Esophagus squamous epithelium (tissue), 5 donors: Measurements from ENCODE around the gene KCNK7. TPM values are rescaled to one million over a fixed set of nuclear protein-coding genes. Genes with fewer than 3 reads are reported as not detected.

Experiments used
- DNase-seq: peaks from one replicate; lab custom pipeline; 2025; lab: John Stamatoyannopoulos, UW
- H3K27ac ChIP-seq, 4 donors: fragments of 200-600 bp; sonication (generic); one replicate each; pipeline ENCODE4 v1.5.1; 2016 to 2019; ENCODE audit warnings: mild to moderate bottlenecking in 1 of 4
- H3K27me3 ChIP-seq, 4 donors: fragments of 200-600 bp; sonication (generic); 1 replicate in 3 of 4; 2 replicates in 1 of 4; pipeline versions ENCODE4 v1.5.1 to v1.6.0; 2017 to 2021; ENCODE audit warnings: antibody characterized with exemption in 1 of 4
- H3K36me3 ChIP-seq, 3 donors: fragments of 200-600 bp; sonication (generic); one replicate each; pipeline ENCODE4 v1.5.1; 2016 to 2019
- H3K4me1 ChIP-seq, 3 donors: fragments of 200-600 bp; sonication (generic); one replicate each; pipeline ENCODE4 v1.5.1; 2017 to 2019
- H3K4me3 ChIP-seq, 4 donors: fragments of 200-600 bp; sonication (generic); 1 replicate in 3 of 4; 2 replicates in 1 of 4; pipeline ENCODE4 v1.5.1; 2016 to 2019; ENCODE audit warnings: mild to moderate bottlenecking in 2 of 4, moderate library complexity in 1 of 4
- H3K9me3 ChIP-seq, 3 donors: fragments of 200-600 bp; sonication (generic); one replicate each; pipeline ENCODE4 v1.5.1; 2016 to 2019
- POLR2A ChIP-seq, 4 donors: fragments of 450-650 bp; IDR thresholded peaks; one replicate each; pipeline ENCODE4 v1.6.1; 2017; ENCODE audit warnings: antibody characterized with exemption in 4 of 4, mild to moderate bottlenecking in 4 of 4, moderate library complexity in 3 of 4
- WGBS, 2 donors: methylation state at CpG; one replicate each; pipeline ENCODE4 v1.1.5; 2018; 5-methylcytosine and 5-hydroxymethylcytosine counted together
- intact Hi-C: fragments of 100-400 bp; cut with DNase I; formaldehyde crosslinking; loops from one replicate; pipeline ENCODE4 v1.15.0; 2022
- total RNA-seq, 4 donors: library from RNA; depleted of rRNA; stranded (reverse); fragments of >200 nt; gene quantifications; one replicate each; pipeline ENCODE4 v1.1.0, GENCODE V29; 2016
- TF ChIP-seq, protein P1 (sequence below), 6 experiments: fragments of 450-650 bp in 4 of 6; fragments of 200-600 bp in 2 of 6; sonication (generic) in 2 of 6; IDR thresholded peaks; one replicate each; pipeline ENCODE4 v1.5.1; 2016 to 2019; ENCODE audit warnings: antibody characterized with exemption in 6 of 6, mild to moderate bottlenecking in 4 of 6, moderate library complexity in 4 of 6
- donor health status: DM: yes; HTN: yes; CAD: no.

Gene KCNK7
- total RNA-seq, 4 donors from 2014 or later = 5.5 to 22.5 (median 15.2) TPM

DNA sequence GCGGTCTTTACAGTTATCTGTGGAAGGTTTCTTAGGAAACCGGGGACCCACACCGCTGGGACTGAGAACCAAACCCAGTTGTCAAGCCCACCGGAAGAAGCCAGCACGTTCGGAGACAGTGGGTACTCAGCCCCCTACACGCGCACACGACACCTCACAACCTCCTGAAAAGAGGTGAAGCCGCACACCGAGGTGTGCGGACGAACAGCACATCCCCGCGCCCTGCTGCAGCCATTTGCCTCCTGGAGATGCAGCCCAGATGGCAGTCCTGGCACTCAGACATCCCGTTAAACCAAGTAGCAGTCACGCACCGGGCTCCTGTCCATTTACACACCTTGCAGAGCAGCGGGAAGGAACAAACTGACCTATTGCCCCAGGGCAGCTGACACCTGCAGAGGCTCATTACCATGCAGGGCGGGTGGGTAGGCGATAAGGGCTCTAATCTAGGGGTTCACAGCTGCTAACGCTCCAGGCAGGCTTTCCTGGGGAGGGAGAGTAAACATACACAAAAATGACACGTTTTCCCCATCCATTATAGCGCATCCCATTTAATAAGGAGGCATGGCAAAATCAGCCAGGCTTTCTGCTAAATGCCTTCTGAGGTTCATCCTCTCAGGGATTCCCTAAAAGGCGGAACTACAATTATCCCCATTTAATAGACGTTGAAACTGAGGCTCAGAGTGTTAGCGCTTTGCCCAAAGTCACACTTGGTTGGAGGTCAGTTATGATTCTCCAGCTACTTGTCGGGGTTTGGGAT is 20.6 kb downstream of the KCNK7 start:
- peaks cover 48 to 86% (median 63%) of the 10 kb centered on the region in 3 donors for H3K4me1 ChIP-seq
- TF ChIP-seq, protein P1, sequence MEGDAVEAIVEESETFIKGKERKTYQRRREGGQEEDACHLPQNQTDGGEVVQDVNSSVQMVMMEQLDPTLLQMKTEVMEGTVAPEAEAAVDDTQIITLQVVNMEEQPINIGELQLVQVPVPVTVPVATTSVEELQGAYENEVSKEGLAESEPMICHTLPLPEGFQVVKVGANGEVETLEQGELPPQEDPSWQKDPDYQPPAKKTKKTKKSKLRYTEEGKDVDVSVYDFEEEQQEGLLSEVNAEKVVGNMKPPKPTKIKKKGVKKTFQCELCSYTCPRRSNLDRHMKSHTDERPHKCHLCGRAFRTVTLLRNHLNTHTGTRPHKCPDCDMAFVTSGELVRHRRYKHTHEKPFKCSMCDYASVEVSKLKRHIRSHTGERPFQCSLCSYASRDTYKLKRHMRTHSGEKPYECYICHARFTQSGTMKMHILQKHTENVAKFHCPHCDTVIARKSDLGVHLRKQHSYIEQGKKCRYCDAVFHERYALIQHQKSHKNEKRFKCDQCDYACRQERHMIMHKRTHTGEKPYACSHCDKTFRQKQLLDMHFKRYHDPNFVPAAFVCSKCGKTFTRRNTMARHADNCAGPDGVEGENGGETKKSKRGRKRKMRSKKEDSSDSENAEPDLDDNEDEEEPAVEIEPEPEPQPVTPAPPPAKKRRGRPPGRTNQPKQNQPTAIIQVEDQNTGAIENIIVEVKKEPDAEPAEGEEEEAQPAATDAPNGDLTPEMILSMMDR (IDR thresholded peaks at IDR 0.05) = no peak
- TF ChIP-seq POLR2A (IDR thresholded peaks at IDR 0.05) = no peak
- H3K27ac ChIP-seq = peak overlapping the region; percentile 96 to 99 (median 98)
- WGBS, 2 donors = 9 to 18% methylated on average over 3 to 11 of the region's 28 CpGs
- H3K4me3 ChIP-seq = peak overlapping the region; percentile 80 to 92 (median 84)
- intact Hi-C loops = loop anchor here (5.0 kb wide), 1 partner anchor 38 kb away; no protein-coding TSS in a partner anchor
- H3K36me3 ChIP-seq = peaks cover 6 to 23% (median 6%) of the 10 kb centered on the region in 3 donors
- no peaks in the 10 kb centered on the region for H3K9me3 ChIP-seq
- no peak for DNase-seq
- H3K27me3 ChIP-seq = no peaks in the 10 kb centered on the region

GRCh38 chr11:65574109-65574810 is 21.3 kb downstream of the KCNK7 start:
- Histone ChIP-seq H3K9me3 (no peaks in the 10 kb centered on the region), H3K27ac (peak overlapping the region; percentile 96 to 99 (median 98)), H3K36me3 (peaks cover 0 to 16% (median 3%) of the 10 kb centered on the region in 3 donors), H3K4me3 (peak overlapping the region; percentile 80 to 92 (median 84)), H3K4me1 (peaks cover 48 to 86% (median 67%) of the 10 kb centered on the region in 3 donors), H3K27me3 (no peaks in the 10 kb centered on the region)
- WGBS, 2 donors = 0 to 2% methylated on average over 4 to 12 of the region's 67 CpGs
- intact Hi-C loops = loop anchor here (5.0 kb wide), 1 partner anchor 37 kb away; no protein-coding TSS in a partner anchor
- TF ChIP-seq POLR2A (IDR thresholded peaks at IDR 0.05) = peak in 1 of 4 donors; percentile 40
- TF ChIP-seq, protein P1 (IDR thresholded peaks at IDR 0.05) = peak; percentile 94 to 99 (median 96)
- peak; percentile 70 for DNase-seq

GRCh38 chr11:65573391-65574079 is 22.1 kb downstream of the KCNK7 start:
- intact Hi-C loops = loop anchor here (5.0 kb wide), 1 partner anchor 36 kb away; no protein-coding TSS in a partner anchor
- Histone ChIP-seq H3K27me3 (no peaks in the 10 kb centered on the region), H3K4me1 (peaks cover 52 to 86% (median 71%) of the 10 kb centered on the region in 3 donors), H3K9me3 (no peaks in the 10 kb centered on the region), H3K4me3 (peak overlapping the region; percentile 80 to 92 (median 84)), H3K36me3 (peaks cover 0 to 11% (median 0%) of the 10 kb centered on the region in 3 donors), H3K27ac (peak overlapping the region; percentile 96 to 99 (median 98))
- 0 to 14% methylated on average over 1 to 19 of the region's 22 CpGs for WGBS, 2 donors
- TF ChIP-seq POLR2A (IDR thresholded peaks at IDR 0.05) = no peak
- TF ChIP-seq, protein P1 (IDR thresholded peaks at IDR 0.05) = no peak
- DNase-seq = no peak

DNA sequence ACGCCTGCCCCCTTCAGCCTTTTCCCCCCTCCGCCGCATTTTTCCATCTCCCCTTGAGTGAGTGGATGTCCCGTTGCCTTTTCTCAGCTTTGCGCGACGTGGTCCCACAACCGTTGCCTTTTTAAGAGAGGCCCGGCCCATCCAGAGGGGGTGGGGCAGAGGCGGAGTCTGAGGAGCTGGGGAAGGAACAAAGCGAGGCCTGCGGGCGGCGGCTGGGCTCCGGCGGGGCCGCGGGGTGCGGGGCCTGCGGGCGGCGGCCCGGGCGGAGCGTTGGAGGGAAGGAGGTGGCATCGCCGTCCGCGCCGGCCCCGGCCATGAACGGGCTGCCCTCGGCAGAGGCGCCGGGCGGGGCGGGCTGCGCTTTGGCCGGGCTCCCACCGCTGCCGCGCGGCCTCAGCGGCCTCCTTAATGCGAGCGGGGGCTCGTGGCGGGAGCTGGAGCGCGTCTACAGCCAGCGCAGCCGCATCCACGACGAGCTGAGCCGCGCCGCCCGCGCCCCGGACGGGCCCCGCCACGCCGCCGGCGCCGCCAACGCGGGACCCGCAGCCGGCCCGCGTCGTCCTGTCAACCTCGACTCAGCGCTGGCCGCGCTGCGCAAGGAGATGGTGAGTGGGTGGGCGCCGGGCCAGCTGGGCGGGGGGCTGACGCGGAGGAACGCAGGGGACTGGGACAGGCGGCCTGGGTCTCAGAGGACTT is 23.1 kb downstream of the KCNK7 start, which contains the start of gene FAM89B:
Gene FAM89B, plus strand, starts transcription at position 183 of the 696 bp plus-strand sequence. Its CDS starts 132 bp downstream, at position 315.
- peak in 3 of 4 donors; percentile 39 to 72 (median 68) for TF ChIP-seq POLR2A (IDR thresholded peaks at IDR 0.05)
- TF ChIP-seq, protein P1 (IDR thresholded peaks at IDR 0.05) = no peak
- no peaks in the 10 kb centered on the region for H3K9me3 ChIP-seq
- no peaks in the 10 kb centered on the region for H3K27me3 ChIP-seq
- DNase-seq = peak; percentile 62
- peaks cover 50 to 86% (median 64%) of the 10 kb centered on the region in 3 donors for H3K4me1 ChIP-seq
- H3K36me3 ChIP-seq = peaks cover 0 to 13% (median 0%) of the 10 kb centered on the region in 3 donors
- H3K27ac ChIP-seq = peak within 1 kb of the TSS; percentile 96 to 99 (median 98)
- intact Hi-C loops = loop anchor here (5.0 kb wide), 1 partner anchor 35 kb away; no protein-coding TSS in a partner anchor
- WGBS, 2 donors = 0 to 3% methylated on average over 7 to 9 of the region's 86 CpGs
- peak within 1 kb of the TSS; percentile 80 to 92 (median 84) for H3K4me3 ChIP-seq
